Natural killer cell (primary cell): Measurements from ENCODE around the gene RHOV. TPM values are rescaled to one million over a fixed set of nuclear protein-coding genes. Genes with fewer than 3 reads are reported as not detected.

Experiments
- ATAC-seq, 3 donors: fragments of 150-1000 bp in 2 of 3; fragments of 200-7000 bp in 1 of 3; cut with Tn5 transposase; 1 replicate in 1 of 3; 2 replicates in 2 of 3; pipeline ENCODE4 v1.10.0; 2021; ENCODE audit warnings: mild to moderate bottlenecking in 2 of 3, moderate library complexity in 2 of 3
- DNase-seq, 2 donors: peaks; one replicate each; pipeline versions ENCODE4 v3.0.0 to v3.0.0-alpha.2; 2013 to 2021; ENCODE audit warnings: mixed read lengths in 1 of 2
- H3K27ac ChIP-seq: one replicate; pipeline ENCODE4 v1.5.1; 2013; ENCODE audit warnings: mild to moderate bottlenecking, low read length
- H3K27me3 ChIP-seq: one replicate; pipeline ENCODE4 v1.6.1; 2013; ENCODE audit warnings: low read length; ENCODE audit not compliant: control insufficient read depth, insufficient read depth
- H3K36me3 ChIP-seq: one replicate; pipeline ENCODE4 v1.6.1; 2013; ENCODE audit warnings: low read length; ENCODE audit not compliant: control insufficient read depth, insufficient read depth
- H3K4me1 ChIP-seq: one replicate; pipeline ENCODE4 v1.6.1; 2013; ENCODE audit warnings: low read length; ENCODE audit not compliant: control insufficient read depth, insufficient read depth
- H3K4me3 ChIP-seq: one replicate; pipeline ENCODE4 v1.5.1; 2013; ENCODE audit warnings: low read length
- H3K9me3 ChIP-seq: one replicate; pipeline ENCODE4 v1.6.1; 2013; ENCODE audit warnings: low read length; ENCODE audit not compliant: control insufficient read depth, insufficient read depth
- H3K27ac Mint-ChIP-seq, 2 donors: one replicate each; pipeline ENCODE4 v1.8.0; 2022; ENCODE audit warnings: mild to moderate bottlenecking in 2 of 2, mixed read lengths in 2 of 2, moderate library complexity in 1 of 2
- H3K27me3 Mint-ChIP-seq, 2 donors: one replicate each; pipeline ENCODE4 v1.8.0; 2022; ENCODE audit warnings: low read depth in 2 of 2, mixed read lengths in 2 of 2
- H3K36me3 Mint-ChIP-seq: one replicate; pipeline ENCODE4 v1.8.0; 2022; ENCODE audit warnings: mixed read lengths
- H3K4me1 Mint-ChIP-seq, 2 donors: one replicate each; pipeline ENCODE4 v1.8.0; 2022; ENCODE audit warnings: mixed read lengths in 2 of 2
- H3K4me3 Mint-ChIP-seq: one replicate; pipeline ENCODE4 v1.8.0; 2022; ENCODE audit warnings: mild to moderate bottlenecking, moderate library complexity, mixed read lengths
- H3K9me3 Mint-ChIP-seq, 2 donors: one replicate each; pipeline ENCODE4 v1.8.0; 2022; ENCODE audit warnings: mixed read lengths in 2 of 2
- CTCF ChIP-seq: fragments of 200-600 bp; IDR thresholded peaks from one replicate; pipeline ENCODE4 v1.8.0; 2022; ENCODE audit warnings: antibody characterized with exemption
- WGBS: methylation state at CpG from one replicate; pipeline ENCODE4 v1.1.7; 2013; ENCODE audit warnings: missing lambda C conversion rate; ENCODE audit not compliant: insufficient coverage; 5-methylcytosine and 5-hydroxymethylcytosine counted together
- intact Hi-C: fragments of 100-400 bp; cut with micrococcal nuclease; formaldehyde crosslinking; loops from one replicate; pipeline ENCODE4 v1.14.2; 2022
- total RNA-seq, 4 donors: library from RNA; stranded (reverse); fragments of 120-200 nt in 1 of 4; gene quantifications; one replicate each; pipeline versions ENCODE4 v1.2.3 to v1.2.4, GENCODE V29; 2013 to 2022

Gene RHOV
- total RNA-seq, 3 donors from 2014 or later (not counting 1 experiment from before 2014, with no cell fraction given) = not detected

GRCh38 chr15:40892447-40893012 lies 18.5 kb upstream of the RHOV start:
- Histone ChIP-seq H3K36me3 (peaks cover 14% of the 10 kb centered on the region), H3K4me1 (peaks cover 30% of the 10 kb centered on the region), H3K27me3 (no peaks in the 10 kb centered on the region), H3K4me3 (no peak overlapping the region), H3K27ac (no peak overlapping the region), H3K9me3 (no peaks in the 10 kb centered on the region)
- Mint-ChIP-seq H3K36me3 (no peaks in the 10 kb centered on the region), H3K27me3 (peaks cover 0 to 5% of the 10 kb centered on the region in 2 donors), H3K9me3 (no peaks in the 10 kb centered on the region), H3K27ac (peak overlapping the region in 1 of 2 donors; percentile 98), H3K4me3 (peak overlapping the region; percentile 28), H3K4me1 (peaks cover 37 to 43% of the 10 kb centered on the region in 2 donors)
- TF ChIP-seq CTCF = no peak
- WGBS = 93% methylated on average over 2 of the region's 2 CpGs
- no peak for ATAC-seq
- DNase-seq = no peak
- intact Hi-C loops = loop anchor here (5.0 to 10.0 kb wide), 2 partner anchors 215 to 328 kb away; partner anchors contain the start of genes CCDC32 and RPUSD2

GRCh38 chr15:40891810-40892446 lies 17.9 kb upstream of the RHOV start:
- H3K4me3 ChIP-seq = no peak overlapping the region
- WGBS = 15% methylated on average over 3 of the region's 4 CpGs
- H3K9me3 Mint-ChIP-seq = no peaks in the 10 kb centered on the region
- peaks cover 0 to 5% of the 10 kb centered on the region in 2 donors for H3K27me3 Mint-ChIP-seq
- DNase-seq (peak in 1 of 2 donors; percentile 59), ATAC-seq (no peak)
- peaks cover 30% of the 10 kb centered on the region for H3K4me1 ChIP-seq
- peaks cover 10% of the 10 kb centered on the region for H3K36me3 ChIP-seq
- H3K27ac ChIP-seq = no peak overlapping the region
- H3K36me3 Mint-ChIP-seq = no peaks in the 10 kb centered on the region
- H3K27me3 ChIP-seq = no peaks in the 10 kb centered on the region
- H3K4me1 Mint-ChIP-seq = peaks cover 37% of the 10 kb centered on the region in 2 donors
- H3K4me3 Mint-ChIP-seq = peak overlapping the region; percentile 62
- intact Hi-C loops = loop anchor here (5.0 to 10.0 kb wide), 2 partner anchors 215 to 327 kb away; partner anchors contain the start of genes CCDC32 and RPUSD2
- peak overlapping the region in 1 of 2 donors; percentile 98 for H3K27ac Mint-ChIP-seq
- no peaks in the 10 kb centered on the region for H3K9me3 ChIP-seq
- peak; percentile 53 for TF ChIP-seq CTCF

GRCh38 chr15:40891138-40891537 lies 17.1 kb upstream of the RHOV start:
- DNase-seq (no peak), ATAC-seq (no peak)
- Mint-ChIP-seq H3K4me1 (peaks cover 34 to 36% of the 10 kb centered on the region in 2 donors), H3K9me3 (no peaks in the 10 kb centered on the region), H3K27me3 (peaks cover 0 to 5% of the 10 kb centered on the region in 2 donors), H3K27ac (no peak overlapping the region), H3K36me3 (no peaks in the 10 kb centered on the region), H3K4me3 (no peak overlapping the region)
- Histone ChIP-seq H3K27me3 (no peaks in the 10 kb centered on the region), H3K9me3 (no peaks in the 10 kb centered on the region), H3K4me1 (peaks cover 29% of the 10 kb centered on the region), H3K36me3 (peaks cover 5% of the 10 kb centered on the region), H3K4me3 (no peak overlapping the region), H3K27ac (no peak overlapping the region)
- 91% methylated on average over 5 of the region's 5 CpGs for WGBS
- no peak for TF ChIP-seq CTCF
- intact Hi-C loops = loop anchor here (5.0 to 10.0 kb wide), 2 partner anchors 214 to 326 kb away; partner anchors contain the start of genes CCDC32 and RPUSD2
